K562 (cell line): Measurements from ENCODE around the gene HEMK1. TPM values are rescaled to one million over a fixed set of nuclear protein-coding genes. Genes with fewer than 3 reads are reported as not detected.

Experiments
- CBFA2T2 ChIP-seq: fragments of 450-650 bp; conservative IDR thresholded peaks from 2 replicates; pipeline ENCODE4 v1.6.1; 2017; ENCODE audit warnings: mild to moderate bottlenecking
- FOXM1 ChIP-seq, 2 experiments: fragments of 450-650 bp in 1 of 2; sonication (generic) in 1 of 2; formaldehyde crosslinking in 1 of 2; IDR thresholded peaks; 2 replicates each; pipeline versions ENCODE4 v1.6.1 to v1.9.0; 2017 to 2022; ENCODE audit warnings: low read depth in 2 of 2, mild to moderate bottlenecking in 2 of 2, missing genetic modification reagents in 1 of 2, moderate library complexity in 1 of 2
- GTF2A2 ChIP-seq: IDR thresholded peaks from 2 replicates; pipeline ENCODE4 v1.6.1; 2016; ENCODE audit warnings: mild to moderate bottlenecking, missing genetic modification characterization, missing compliant biosample characterization
- RAD51 ChIP-seq: fragments of 450-650 bp; IDR thresholded peaks from 2 replicates; pipeline ENCODE4 v1.7.1; 2016; ENCODE audit warnings: low read depth, mild to moderate bottlenecking, borderline replicate concordance
- SMAD3 ChIP-seq: fragments of 450-650 bp; formaldehyde crosslinking; conservative IDR thresholded peaks from 2 replicates; pipeline ENCODE4 v1.4.0; 2020; ENCODE audit warnings: mild to moderate bottlenecking
- SRSF1 ChIP-seq: fragments of 200-400 bp; formaldehyde crosslinking; IDR thresholded peaks from 2 replicates; pipeline ENCODE4 v1.6.1; 2017; ENCODE audit warnings: mild to moderate bottlenecking, low read depth, low read length, moderate library complexity
- STAT5B ChIP-seq: fragments of 250-450 bp; sonication (Bioruptor Pico); IDR thresholded peaks from 2 replicates; pipeline ENCODE4 v1.8.0; 2021; ENCODE audit warnings: mild to moderate bottlenecking, inconsistent platforms
- ZEB2 ChIP-seq: fragments of 450-650 bp; IDR thresholded peaks from 2 replicates; pipeline ENCODE4 v1.6.1; 2016
- ZNF311 ChIP-seq: fragments of 250-450 bp; sonication (Bioruptor Pico); IDR thresholded peaks from 2 replicates; pipeline ENCODE4 v1.4.0; 2020; ENCODE audit warnings: mild to moderate bottlenecking, moderate library complexity
- polyA plus RNA-seq, 8 experiments: library from polyadenylated mRNA; depleted of rRNA in 4 of 8; stranded (reverse) in 5 of 8; unstranded in 3 of 8; fragments of >200 nt; fragmentation: Nextera tagmentation in 2 of 8; fragmentation: Illumina TruSeq in 1 of 8; extraction: Ambion mirVana in 2 of 8; extraction: Trizol in 1 of 8; gene quantifications; 2 replicates each; pipeline versions ENCODE4 v1.2.1 to v1.2.3, GENCODE V29; 2011 to 2014; ENCODE audit warnings: inconsistent platforms in 1 of 8, missing spikeins in 1 of 8
- total RNA-seq, 7 experiments: library from RNA; depleted of rRNA in 6 of 7; stranded (reverse); fragments of >200 nt in 6 of 7; fragmentation: Illumina TruSeq in 2 of 7; extraction: Trizol in 2 of 7; gene quantifications; 2 replicates each; pipeline versions ENCODE4 v1.2.1 to v1.2.3, GENCODE V29; 2011 to 2021; ENCODE audit warnings: low replicate concordance in 1 of 7
- TF ChIP-seq, protein P1 (sequence below), 2 experiments: fragments of 450-650 bp; formaldehyde crosslinking in 1 of 2; IDR thresholded peaks; 2 replicates each; pipeline versions ENCODE4 v1.4.0 to v1.6.1; 2014 to 2020; ENCODE audit warnings: mild to moderate bottlenecking in 2 of 2, borderline replicate concordance in 1 of 2, low read depth in 1 of 2
- TF ChIP-seq, protein P2 (sequence below): fragments of 250-450 bp; sonication (Bioruptor Pico); IDR thresholded peaks from 2 replicates; pipeline ENCODE4 v1.8.0; 2022; ENCODE audit warnings: inconsistent platforms, mild to moderate bottlenecking, moderate library complexity, borderline replicate concordance
- TF ChIP-seq, protein P3 (sequence below): fragments of 450-650 bp; IDR thresholded peaks from 2 replicates; pipeline ENCODE4 v1.6.1; 2018; ENCODE audit not compliant: partially characterized antibody
- TF ChIP-seq, protein P4 (sequence below): sonication (generic); formaldehyde crosslinking; IDR thresholded peaks from 2 replicates; pipeline ENCODE4 v1.8.0; 2022; ENCODE audit warnings: mild to moderate bottlenecking, missing genetic modification reagents

The HEMK1 gene
- total and polyA plus RNA-seq, 9 of the 15 experiments (the other 6 are each of a cell fraction or from before 2014, with no cell fraction given): 2.0 to 16.8 (median 11.4) TPM

DNA sequence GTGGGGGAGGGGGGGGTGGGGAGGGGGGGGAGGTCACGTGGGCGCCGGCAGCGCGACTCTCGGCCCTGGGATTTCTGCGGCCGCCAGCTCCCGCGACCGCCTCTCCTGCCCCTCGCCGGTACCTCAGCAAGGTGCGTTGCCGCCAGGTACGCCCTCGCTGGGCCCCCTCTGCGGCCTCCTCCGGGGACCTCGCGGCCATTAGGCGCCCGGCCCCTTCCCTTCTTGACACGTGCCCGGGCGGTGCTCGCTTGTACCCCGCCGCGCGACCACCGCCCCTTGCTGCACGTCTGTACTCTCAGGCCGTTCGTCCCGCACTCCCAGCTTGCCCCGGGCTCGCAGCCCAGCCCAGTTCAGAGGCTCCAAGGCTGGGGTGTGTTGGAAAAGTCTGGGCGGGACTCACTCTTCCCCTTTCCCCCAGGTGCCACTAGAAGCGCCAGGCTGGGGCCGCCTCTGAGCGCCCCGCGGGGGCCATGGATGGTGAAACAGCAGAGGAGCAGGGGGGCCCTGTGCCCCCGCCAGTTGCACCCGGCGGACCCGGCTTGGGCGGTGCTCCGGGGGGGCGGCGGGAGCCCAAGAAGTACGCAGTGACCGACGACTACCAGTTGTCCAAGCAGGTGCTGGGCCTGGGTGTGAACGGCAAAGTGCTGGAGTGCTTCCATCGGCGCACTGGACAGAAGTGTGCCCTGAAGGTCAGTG is 47.9 kb downstream of the HEMK1 start, which contains the start of gene MAPKAPK3 (continued):
- TF ChIP-seq, protein P1, sequence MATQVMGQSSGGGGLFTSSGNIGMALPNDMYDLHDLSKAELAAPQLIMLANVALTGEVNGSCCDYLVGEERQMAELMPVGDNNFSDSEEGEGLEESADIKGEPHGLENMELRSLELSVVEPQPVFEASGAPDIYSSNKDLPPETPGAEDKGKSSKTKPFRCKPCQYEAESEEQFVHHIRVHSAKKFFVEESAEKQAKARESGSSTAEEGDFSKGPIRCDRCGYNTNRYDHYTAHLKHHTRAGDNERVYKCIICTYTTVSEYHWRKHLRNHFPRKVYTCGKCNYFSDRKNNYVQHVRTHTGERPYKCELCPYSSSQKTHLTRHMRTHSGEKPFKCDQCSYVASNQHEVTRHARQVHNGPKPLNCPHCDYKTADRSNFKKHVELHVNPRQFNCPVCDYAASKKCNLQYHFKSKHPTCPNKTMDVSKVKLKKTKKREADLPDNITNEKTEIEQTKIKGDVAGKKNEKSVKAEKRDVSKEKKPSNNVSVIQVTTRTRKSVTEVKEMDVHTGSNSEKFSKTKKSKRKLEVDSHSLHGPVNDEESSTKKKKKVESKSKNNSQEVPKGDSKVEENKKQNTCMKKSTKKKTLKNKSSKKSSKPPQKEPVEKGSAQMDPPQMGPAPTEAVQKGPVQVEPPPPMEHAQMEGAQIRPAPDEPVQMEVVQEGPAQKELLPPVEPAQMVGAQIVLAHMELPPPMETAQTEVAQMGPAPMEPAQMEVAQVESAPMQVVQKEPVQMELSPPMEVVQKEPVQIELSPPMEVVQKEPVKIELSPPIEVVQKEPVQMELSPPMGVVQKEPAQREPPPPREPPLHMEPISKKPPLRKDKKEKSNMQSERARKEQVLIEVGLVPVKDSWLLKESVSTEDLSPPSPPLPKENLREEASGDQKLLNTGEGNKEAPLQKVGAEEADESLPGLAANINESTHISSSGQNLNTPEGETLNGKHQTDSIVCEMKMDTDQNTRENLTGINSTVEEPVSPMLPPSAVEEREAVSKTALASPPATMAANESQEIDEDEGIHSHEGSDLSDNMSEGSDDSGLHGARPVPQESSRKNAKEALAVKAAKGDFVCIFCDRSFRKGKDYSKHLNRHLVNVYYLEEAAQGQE (IDR thresholded peaks at IDR 0.05; ENCODE audit: borderline replicate concordance): 0 out of 2 replicates have a peak, but pooled peaks have one; percentile 12
- TF ChIP-seq, protein P1 (CRISPR knock-in tag; IDR thresholded peaks at IDR 0.05; ENCODE audit: low read depth): no peak
- TF ChIP-seq GTF2A2 (tag) (no peak), STAT5B (CRISPR knock-in tag) (no peak), FOXM1 (IDR thresholded peaks at IDR 0.05; ENCODE audit: low read depth) (no peak), FOXM1 (CRISPR knock-in tag; IDR thresholded peaks at IDR 0.05; ENCODE audit: low read depth) (no peak), ZEB2 (no peak), ZNF311 (CRISPR knock-in tag) (no peak), CBFA2T2 (no peak), SRSF1 (0 out of 2 replicates have a peak, but pooled peaks have one; percentile 33), SMAD3 (CRISPR knock-in tag) (no peak), RAD51 (peak; percentile 49; the same call in 1 of the 2 replicates)
- TF ChIP-seq, protein P2, sequence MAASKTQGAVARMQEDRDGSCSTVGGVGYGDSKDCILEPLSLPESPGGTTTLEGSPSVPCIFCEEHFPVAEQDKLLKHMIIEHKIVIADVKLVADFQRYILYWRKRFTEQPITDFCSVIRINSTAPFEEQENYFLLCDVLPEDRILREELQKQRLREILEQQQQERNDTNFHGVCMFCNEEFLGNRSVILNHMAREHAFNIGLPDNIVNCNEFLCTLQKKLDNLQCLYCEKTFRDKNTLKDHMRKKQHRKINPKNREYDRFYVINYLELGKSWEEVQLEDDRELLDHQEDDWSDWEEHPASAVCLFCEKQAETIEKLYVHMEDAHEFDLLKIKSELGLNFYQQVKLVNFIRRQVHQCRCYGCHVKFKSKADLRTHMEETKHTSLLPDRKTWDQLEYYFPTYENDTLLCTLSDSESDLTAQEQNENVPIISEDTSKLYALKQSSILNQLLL (CRISPR knock-in tag): no peak
- TF ChIP-seq, protein P3, sequence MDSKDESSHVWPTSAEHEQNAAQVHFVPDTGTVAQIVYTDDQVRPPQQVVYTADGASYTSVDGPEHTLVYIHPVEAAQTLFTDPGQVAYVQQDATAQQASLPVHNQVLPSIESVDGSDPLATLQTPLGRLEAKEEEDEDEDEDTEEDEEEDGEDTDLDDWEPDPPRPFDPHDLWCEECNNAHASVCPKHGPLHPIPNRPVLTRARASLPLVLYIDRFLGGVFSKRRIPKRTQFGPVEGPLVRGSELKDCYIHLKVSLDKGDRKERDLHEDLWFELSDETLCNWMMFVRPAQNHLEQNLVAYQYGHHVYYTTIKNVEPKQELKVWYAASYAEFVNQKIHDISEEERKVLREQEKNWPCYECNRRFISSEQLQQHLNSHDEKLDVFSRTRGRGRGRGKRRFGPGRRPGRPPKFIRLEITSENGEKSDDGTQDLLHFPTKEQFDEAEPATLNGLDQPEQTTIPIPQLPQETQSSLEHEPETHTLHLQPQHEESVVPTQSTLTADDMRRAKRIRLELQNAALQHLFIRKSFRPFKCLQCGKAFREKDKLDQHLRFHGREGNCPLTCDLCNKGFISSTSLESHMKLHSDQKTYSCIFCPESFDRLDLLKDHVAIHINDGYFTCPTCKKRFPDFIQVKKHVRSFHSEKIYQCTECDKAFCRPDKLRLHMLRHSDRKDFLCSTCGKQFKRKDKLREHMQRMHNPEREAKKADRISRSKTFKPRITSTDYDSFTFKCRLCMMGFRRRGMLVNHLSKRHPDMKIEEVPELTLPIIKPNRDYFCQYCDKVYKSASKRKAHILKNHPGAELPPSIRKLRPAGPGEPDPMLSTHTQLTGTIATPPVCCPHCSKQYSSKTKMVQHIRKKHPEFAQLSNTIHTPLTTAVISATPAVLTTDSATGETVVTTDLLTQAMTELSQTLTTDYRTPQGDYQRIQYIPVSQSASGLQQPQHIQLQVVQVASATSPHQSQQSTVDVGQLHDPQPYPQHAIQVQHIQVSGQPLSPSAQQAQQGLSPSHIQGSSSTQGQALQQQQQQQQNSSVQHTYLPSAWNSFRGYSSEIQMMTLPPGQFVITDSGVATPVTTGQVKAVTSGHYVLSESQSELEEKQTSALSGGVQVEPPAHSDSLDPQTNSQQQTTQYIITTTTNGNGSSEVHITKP: no peak
- TF ChIP-seq, protein P4, sequence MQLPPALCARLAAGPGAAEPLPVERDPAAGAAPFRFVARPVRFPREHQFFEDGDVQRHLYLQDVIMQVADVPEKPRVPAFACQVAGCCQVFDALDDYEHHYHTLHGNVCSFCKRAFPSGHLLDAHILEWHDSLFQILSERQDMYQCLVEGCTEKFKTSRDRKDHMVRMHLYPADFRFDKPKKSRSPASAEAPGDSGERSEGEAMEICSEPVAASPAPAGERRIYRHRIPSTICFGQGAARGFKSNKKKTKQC (CRISPR knock-in tag): no peak
